A673 (cell line): ENCODE measurements around the gene UBE2J2.

Experiments
- CTCF ChIP-seq: fragments of 300-800, 200-600 bp; sonication (generic); conservative IDR thresholded peaks from 2 replicates; pipeline ENCODE4 v1.5.1; 2017; ENCODE audit warnings: low read depth, mild to moderate bottlenecking, antibody characterized with exemption, low read length, moderate library complexity, mixed read lengths
- EZH2 ChIP-seq: fragments of 200-600 bp; sonication (generic); IDR thresholded peaks from 2 replicates; pipeline ENCODE4 v1.6.1; 2017; ENCODE audit warnings: borderline replicate concordance, low read depth, mild to moderate bottlenecking, mixed read lengths, antibody characterized with exemption, low read length; ENCODE audit not compliant: poor library complexity, severe bottlenecking

- TF ChIP-seq CTCF (no peak), EZH2 (no peak)
Measured at GRCh38 chr1:1220197-1220596, 53.5 kb downstream of the UBE2J2 start.
